Osteocyte (in vitro differentiated cells): ENCODE measurements around the gene USP24. TPM values are rescaled to one million over a fixed set of nuclear protein-coding genes. Genes with fewer than 3 reads are reported as not detected.

ENCODE experiments used
- DNase-seq: peaks from one replicate; pipeline ENCODE4 v3.0.0; 2021; ENCODE audit warnings: mixed read lengths; ENCODE audit not compliant: unreplicated experiment; ENCODE audit errors: extremely low spot score
- H3K27ac Mint-ChIP-seq: one replicate; pipeline ENCODE4 v1.8.0; 2021; ENCODE audit warnings: mild to moderate bottlenecking, mixed read lengths; ENCODE audit not compliant: unreplicated experiment
- H3K27me3 Mint-ChIP-seq: one replicate; pipeline ENCODE4 v1.8.0; 2021; ENCODE audit warnings: mixed read lengths; ENCODE audit not compliant: unreplicated experiment
- H3K36me3 Mint-ChIP-seq: one replicate; pipeline ENCODE4 v1.8.0; 2021; ENCODE audit warnings: mixed read lengths; ENCODE audit not compliant: unreplicated experiment
- H3K4me1 Mint-ChIP-seq: one replicate; pipeline ENCODE4 v1.8.0; 2021; ENCODE audit warnings: mixed read lengths; ENCODE audit not compliant: unreplicated experiment
- H3K4me3 Mint-ChIP-seq: one replicate; pipeline ENCODE4 v1.8.0; 2021; ENCODE audit warnings: mild to moderate bottlenecking, moderate library complexity, mixed read lengths; ENCODE audit not compliant: unreplicated experiment
- H3K9me3 Mint-ChIP-seq: one replicate; pipeline ENCODE4 v1.8.0; 2021; ENCODE audit warnings: mixed read lengths; ENCODE audit not compliant: unreplicated experiment
- total RNA-seq: library from RNA; stranded (reverse); gene quantifications from 2 replicates; pipeline ENCODE4 v1.2.1, GENCODE V29; 2021
- TF ChIP-seq, protein P1 (sequence below): fragments of 200-600 bp; sonication (generic); IDR thresholded peaks from 2 replicates; pipeline ENCODE4 v1.5.0; 2021; ENCODE audit warnings: antibody characterized with exemption, mild to moderate bottlenecking, moderate library complexity

The USP24 gene
- total RNA-seq, 1 donor from 2014 or later, result 32.1 TPM

DNA sequence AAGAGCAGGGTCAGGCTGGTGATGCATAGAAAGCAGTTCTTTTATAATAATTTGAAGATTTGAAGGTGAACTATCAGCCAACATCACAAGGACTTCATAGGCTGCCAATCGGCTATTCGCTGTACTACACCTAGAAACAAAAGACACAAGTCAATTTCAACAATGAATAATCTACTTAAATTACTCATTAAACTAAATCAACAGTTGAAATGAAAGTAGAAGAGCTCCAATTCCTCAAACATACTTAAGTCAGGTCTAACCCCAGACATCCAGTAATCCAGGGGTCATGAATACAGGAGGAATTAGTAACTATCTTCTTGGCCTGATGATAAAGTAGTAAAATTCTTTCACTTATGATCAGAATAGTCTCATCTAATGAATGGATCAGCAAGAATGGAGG lies 111.3 kb downstream of the USP24 start:
- H3K27me3 Mint-ChIP-seq, result no peaks in the 10 kb centered on the region
- DNase-seq, result no peak
- no peak overlapping the region for H3K4me3 Mint-ChIP-seq
- H3K36me3 Mint-ChIP-seq, result peaks cover 61% of the 10 kb centered on the region
- no peak overlapping the region for H3K27ac Mint-ChIP-seq
- no peaks in the 10 kb centered on the region for H3K4me1 Mint-ChIP-seq
- TF ChIP-seq, protein P1, sequence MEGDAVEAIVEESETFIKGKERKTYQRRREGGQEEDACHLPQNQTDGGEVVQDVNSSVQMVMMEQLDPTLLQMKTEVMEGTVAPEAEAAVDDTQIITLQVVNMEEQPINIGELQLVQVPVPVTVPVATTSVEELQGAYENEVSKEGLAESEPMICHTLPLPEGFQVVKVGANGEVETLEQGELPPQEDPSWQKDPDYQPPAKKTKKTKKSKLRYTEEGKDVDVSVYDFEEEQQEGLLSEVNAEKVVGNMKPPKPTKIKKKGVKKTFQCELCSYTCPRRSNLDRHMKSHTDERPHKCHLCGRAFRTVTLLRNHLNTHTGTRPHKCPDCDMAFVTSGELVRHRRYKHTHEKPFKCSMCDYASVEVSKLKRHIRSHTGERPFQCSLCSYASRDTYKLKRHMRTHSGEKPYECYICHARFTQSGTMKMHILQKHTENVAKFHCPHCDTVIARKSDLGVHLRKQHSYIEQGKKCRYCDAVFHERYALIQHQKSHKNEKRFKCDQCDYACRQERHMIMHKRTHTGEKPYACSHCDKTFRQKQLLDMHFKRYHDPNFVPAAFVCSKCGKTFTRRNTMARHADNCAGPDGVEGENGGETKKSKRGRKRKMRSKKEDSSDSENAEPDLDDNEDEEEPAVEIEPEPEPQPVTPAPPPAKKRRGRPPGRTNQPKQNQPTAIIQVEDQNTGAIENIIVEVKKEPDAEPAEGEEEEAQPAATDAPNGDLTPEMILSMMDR, result no peak
- no peaks in the 10 kb centered on the region for H3K9me3 Mint-ChIP-seq

DNA sequence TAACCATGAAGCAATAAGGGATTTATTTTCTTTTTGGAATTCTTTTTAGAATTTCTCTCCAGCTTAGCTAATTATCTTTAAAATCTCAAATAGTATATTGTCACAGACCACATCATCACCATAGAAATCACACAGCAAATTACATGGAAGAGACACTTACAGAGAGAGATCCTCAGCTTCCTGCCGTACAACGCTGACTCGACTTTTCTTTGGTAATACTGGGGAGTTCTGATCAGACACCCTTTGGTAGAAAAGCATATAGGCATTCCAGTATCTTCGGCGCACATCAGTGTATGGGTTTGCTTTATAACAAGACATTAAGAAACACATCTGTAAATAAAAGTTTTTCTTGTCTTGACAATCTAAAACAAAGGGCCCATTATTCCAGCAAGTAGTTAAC lies 120.1 kb downstream of the USP24 start:
- no peaks in the 10 kb centered on the region for H3K9me3 Mint-ChIP-seq
- H3K4me1 Mint-ChIP-seq, result no peaks in the 10 kb centered on the region
- peaks cover 74% of the 10 kb centered on the region for H3K36me3 Mint-ChIP-seq

DNA sequence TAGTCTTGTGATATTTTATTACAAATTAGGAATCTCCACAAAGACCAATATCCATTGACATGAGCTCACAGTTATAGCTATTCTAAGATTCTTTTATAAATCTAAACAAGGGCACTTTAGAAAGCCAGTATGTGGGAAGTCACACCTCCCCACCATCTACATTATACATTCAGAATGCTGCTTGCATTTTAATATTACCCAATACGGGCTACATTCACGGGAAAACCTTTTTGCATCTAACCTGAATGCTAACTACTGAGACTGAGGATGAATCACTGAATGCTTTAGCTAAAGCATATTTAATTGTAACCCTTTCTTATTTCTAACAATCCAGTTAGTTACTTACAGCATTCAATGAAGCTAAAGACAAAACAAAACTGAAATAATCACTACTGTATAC lies 122.7 kb downstream of the USP24 start:
- H3K9me3 Mint-ChIP-seq, result no peaks in the 10 kb centered on the region
- H3K4me1 Mint-ChIP-seq, result peaks cover 4% of the 10 kb centered on the region
- no peak overlapping the region for H3K4me3 Mint-ChIP-seq
- no peak overlapping the region for H3K27ac Mint-ChIP-seq
- H3K27me3 Mint-ChIP-seq, result no peaks in the 10 kb centered on the region
- no peak for DNase-seq
- TF ChIP-seq, protein P1, result no peak
- peaks cover 73% of the 10 kb centered on the region for H3K36me3 Mint-ChIP-seq

More for the DNA sequence above, 120.1 kb downstream of the USP24 start:
- Mint-ChIP-seq H3K27me3 (no peaks in the 10 kb centered on the region), H3K4me3 (no peak overlapping the region), H3K27ac (no peak overlapping the region)
- TF ChIP-seq, protein P1, result no peak
- DNase-seq, result no peak

DNA sequence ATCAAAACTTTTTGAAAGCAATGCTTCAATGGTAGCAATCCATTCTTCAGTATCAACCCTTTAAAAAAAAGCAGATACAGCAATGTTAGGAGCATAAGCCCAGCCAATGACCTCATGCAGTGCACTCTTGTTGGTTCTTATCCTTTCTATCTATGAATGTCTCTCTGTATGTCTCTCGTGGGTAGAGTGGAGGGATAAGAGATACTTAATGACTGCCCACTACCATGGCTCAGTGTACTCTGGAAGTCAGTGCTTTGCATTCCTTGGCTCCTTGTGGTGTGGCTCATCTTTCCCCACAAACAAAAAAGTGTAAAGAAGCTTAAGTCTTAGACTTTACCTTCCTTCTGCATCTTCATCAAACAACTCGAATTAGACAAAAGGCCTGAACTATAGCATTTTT lies 125.5 kb downstream of the USP24 start:
- Mint-ChIP-seq H3K27ac (no peak overlapping the region), H3K36me3 (peaks cover 72% of the 10 kb centered on the region), H3K9me3 (no peaks in the 10 kb centered on the region), H3K27me3 (no peaks in the 10 kb centered on the region), H3K4me1 (peaks cover 4% of the 10 kb centered on the region), H3K4me3 (no peak overlapping the region)
- TF ChIP-seq, protein P1, result no peak
- no peak for DNase-seq

DNA sequence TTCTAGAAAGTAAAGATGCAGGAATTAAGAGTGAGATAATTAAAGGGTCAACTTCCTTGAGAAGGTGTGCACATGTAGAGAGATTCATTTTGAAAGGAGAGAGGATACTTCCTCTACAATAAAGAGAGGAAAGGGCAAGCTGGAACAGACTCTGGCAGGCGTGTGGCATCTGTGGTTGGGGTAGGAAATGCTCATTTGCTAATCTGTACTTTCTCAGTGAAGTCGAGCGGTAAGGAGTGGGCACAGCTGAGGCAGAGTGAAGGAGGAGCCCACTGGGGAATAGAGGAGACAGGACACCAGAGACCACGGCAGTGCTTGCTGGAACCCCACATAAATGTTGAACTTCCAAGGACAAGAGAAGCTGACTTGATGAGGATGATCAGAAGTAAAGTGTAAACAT lies 126.8 kb downstream of the USP24 start:
- Mint-ChIP-seq H3K27ac (no peak overlapping the region), H3K4me3 (no peak overlapping the region), H3K36me3 (peaks cover 62% of the 10 kb centered on the region), H3K9me3 (no peaks in the 10 kb centered on the region), H3K27me3 (no peaks in the 10 kb centered on the region), H3K4me1 (peaks cover 4% of the 10 kb centered on the region)
- no peak for DNase-seq
- TF ChIP-seq, protein P1, result no peak
